Gastroesophageal sphincter (tissue), 4 donors: ENCODE measurements around the gene EFNA1. TPM values are rescaled to one million over a fixed set of nuclear protein-coding genes. Genes with fewer than 3 reads are reported as not detected.

Experiments used
- ATAC-seq: fragments of 150-250 bp; one replicate; pipeline ENCODE4 v1.9.1; 2016; ENCODE audit warnings: mild to moderate bottlenecking, moderate library complexity
- H3K27ac ChIP-seq, 4 donors: fragments of 200-600 bp; sonication (generic) in 3 of 4; 1 replicate in 3 of 4; 2 replicates in 1 of 4; pipeline ENCODE4 v1.5.1; 2016 to 2019
- H3K27me3 ChIP-seq: fragments of 200-600 bp; sonication (generic); one replicate; pipeline ENCODE4 v1.5.1; 2019
- H3K36me3 ChIP-seq, 2 donors: fragments of 200-600 bp; sonication (generic); one replicate each; pipeline ENCODE4 v1.5.1; 2019; ENCODE audit warnings: control low read depth in 1 of 2
- H3K4me1 ChIP-seq, 3 donors: fragments of 200-600 bp; sonication (generic); 1 replicate in 2 of 3; 2 replicates in 1 of 3; pipeline ENCODE4 v1.5.1; 2016 to 2019; ENCODE audit warnings: control low read depth in 2 of 3
- H3K4me3 ChIP-seq, 2 donors: fragments of 200-600 bp; sonication (generic); one replicate each; pipeline ENCODE4 v1.5.1; 2019; ENCODE audit warnings: mild to moderate bottlenecking in 1 of 2, moderate library complexity in 1 of 2
- H3K9me3 ChIP-seq, 3 donors: fragments of 200-600 bp; sonication (generic); one replicate each; pipeline ENCODE4 v1.5.1; 2017 to 2019; ENCODE audit warnings: control low read depth in 2 of 3
- CTCF ChIP-seq, 4 experiments: fragments of 200-600 bp in 2 of 4; fragments of 450-650 bp in 2 of 4; sonication (generic) in 1 of 4; IDR thresholded peaks; one replicate each; pipeline ENCODE4 v1.5.1; 2017 to 2019; ENCODE audit warnings: antibody characterized with exemption in 4 of 4, mild to moderate bottlenecking in 2 of 4, moderate library complexity in 2 of 4
- EP300 ChIP-seq: sonication (generic); formaldehyde crosslinking; IDR thresholded peaks from one replicate; pipeline ENCODE4 v1.6.1; 2017; ENCODE audit warnings: antibody characterized with exemption, mild to moderate bottlenecking
- POLR2A ChIP-seq, 2 donors: fragments of 450-650 bp; IDR thresholded peaks; one replicate each; pipeline ENCODE4 v1.6.1; 2017; ENCODE audit warnings: antibody characterized with exemption in 2 of 2, mild to moderate bottlenecking in 2 of 2, moderate library complexity in 1 of 2
- POLR2AphosphoS5 ChIP-seq: sonication (generic); formaldehyde crosslinking; IDR thresholded peaks from one replicate; pipeline ENCODE4 v1.6.1; 2017; ENCODE audit warnings: antibody characterized with exemption
- WGBS, 2 donors: methylation state at CpG; one replicate each; pipeline ENCODE4 v1.1.5; 2018; ENCODE audit warnings: low coverage in 1 of 2; 5-methylcytosine and 5-hydroxymethylcytosine counted together
- total RNA-seq, 4 donors: library from RNA; depleted of rRNA; stranded (reverse); fragments of >200 nt; gene quantifications; one replicate each; pipeline ENCODE4 v1.1.0, GENCODE V29; 2016

EFNA1 gene
- total RNA-seq, 4 donors from 2014 or later: 13.1 to 25.8 (median 16.1) TPM

DNA sequence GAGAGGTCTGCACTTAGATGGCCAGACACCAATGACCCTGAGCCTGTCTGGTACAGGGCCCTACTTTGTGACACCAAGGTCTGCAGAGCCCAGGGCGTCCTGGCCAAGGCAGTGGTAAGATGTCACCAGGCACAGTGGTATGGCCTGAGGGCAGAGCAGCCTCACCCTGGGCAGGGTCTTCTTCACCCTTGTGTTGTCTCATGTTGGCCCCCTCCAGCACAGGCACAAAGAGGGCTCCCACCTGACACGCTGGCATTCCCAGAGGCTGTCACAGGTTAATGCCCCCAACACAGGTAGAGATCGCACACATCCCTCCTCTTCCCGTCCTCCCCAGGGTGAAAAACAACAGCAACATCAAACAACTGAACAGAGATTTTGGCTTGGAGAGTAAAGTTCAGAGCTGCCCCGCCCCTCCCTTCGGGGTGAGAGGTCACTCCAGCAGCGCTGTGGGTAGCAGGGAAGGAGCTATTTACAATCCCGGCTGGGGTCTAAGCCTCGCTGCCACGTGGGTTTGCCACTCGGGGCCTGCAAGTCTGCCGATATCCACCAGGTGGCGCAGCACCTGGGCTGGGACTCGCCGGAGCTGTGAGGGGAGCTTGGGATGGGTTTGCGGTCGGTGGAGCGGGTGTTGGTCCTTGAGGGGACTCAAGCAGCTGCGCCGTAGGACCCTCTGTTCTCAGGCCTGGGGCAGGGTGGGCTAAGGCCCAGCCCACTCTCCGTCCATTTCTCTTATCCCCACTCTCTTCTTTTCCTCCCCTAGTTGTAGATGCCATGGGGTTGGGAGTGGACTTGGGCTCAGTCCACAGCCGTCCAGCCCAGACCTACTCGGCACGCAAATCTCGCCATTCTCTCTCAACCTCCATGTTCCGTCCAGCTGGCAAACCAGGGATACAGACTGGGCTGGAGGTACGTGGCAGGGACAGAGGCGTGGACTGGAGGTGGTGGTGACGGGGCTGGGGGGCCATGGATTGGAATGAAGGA, 36.3 kb upstream of the EFNA1 start:
- no peak overlapping the region for H3K4me3 ChIP-seq
- H3K27me3 ChIP-seq: no peaks in the 10 kb centered on the region
- peak; percentile 65 for ATAC-seq
- TF ChIP-seq CTCF (IDR thresholded peaks at IDR 0.05): peak; percentile 97 to 99 (median 98)
- TF ChIP-seq EP300: no peak
- TF ChIP-seq POLR2A (IDR thresholded peaks at IDR 0.05): no peak
- TF ChIP-seq POLR2AphosphoS5: no peak
- 15 to 30% methylated on average over 4 to 6 of the region's 29 CpGs for WGBS, 2 donors
- H3K27ac ChIP-seq: peak overlapping the region in 1 of 4 donors; percentile 9
- H3K9me3 ChIP-seq: no peaks in the 10 kb centered on the region
- peaks cover 0 to 41% (median 21%) of the 10 kb centered on the region in 3 donors for H3K4me1 ChIP-seq
- no peaks in the 10 kb centered on the region for H3K36me3 ChIP-seq

DNA sequence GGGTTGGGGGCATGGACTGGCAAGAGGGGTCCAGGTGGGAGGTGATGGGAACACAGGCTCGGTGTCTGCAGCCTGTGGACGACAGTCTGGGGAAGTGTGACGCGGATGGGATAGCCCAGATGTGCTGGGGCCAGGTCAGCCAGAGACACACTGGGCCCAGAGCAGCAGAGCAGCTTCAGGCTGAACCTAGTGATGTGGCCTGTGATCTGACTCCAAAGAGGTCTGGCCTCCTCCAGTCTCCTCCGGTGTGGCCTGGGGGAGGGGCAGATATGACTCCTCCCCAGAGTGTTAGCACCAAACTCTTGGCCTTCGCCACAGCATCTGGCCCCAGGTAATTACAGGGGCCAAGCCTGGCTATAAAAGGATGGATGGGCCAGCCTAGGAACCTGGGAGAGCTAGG, 35.5 kb upstream of the EFNA1 start:
- no peaks in the 10 kb centered on the region for H3K27me3 ChIP-seq
- H3K4me3 ChIP-seq: no peak overlapping the region
- WGBS, 2 donors: 79 to 91% methylated on average over 4 to 5 of the region's 6 CpGs
- H3K27ac ChIP-seq: peak overlapping the region in 1 of 4 donors; percentile 9
- ATAC-seq: no peak
- H3K9me3 ChIP-seq: no peaks in the 10 kb centered on the region
- no peak for TF ChIP-seq POLR2AphosphoS5
- TF ChIP-seq CTCF (IDR thresholded peaks at IDR 0.05): no peak
- no peak for TF ChIP-seq POLR2A (IDR thresholded peaks at IDR 0.05)
- no peak for TF ChIP-seq EP300
- H3K4me1 ChIP-seq: peaks cover 0 to 33% (median 19%) of the 10 kb centered on the region in 3 donors
- H3K36me3 ChIP-seq: no peaks in the 10 kb centered on the region

DNA sequence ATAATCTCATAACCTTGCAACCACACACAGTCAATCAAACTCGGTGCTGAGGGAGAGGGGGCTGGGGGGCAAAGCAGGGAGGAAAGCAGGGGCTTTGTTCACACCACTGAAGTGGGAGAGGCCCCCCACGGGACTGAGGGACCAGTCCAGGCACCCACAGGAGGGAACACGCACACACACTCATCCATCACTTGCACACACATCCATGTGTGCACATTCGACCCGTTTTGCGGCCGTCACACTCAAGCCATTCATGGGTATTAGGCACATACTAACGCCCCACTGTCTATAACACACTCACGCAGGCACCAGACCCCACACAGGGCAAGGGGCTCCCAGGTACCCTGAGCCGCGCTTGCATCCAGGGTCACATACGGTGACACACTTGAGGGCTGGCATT, 35.0 kb upstream of the EFNA1 start:
- Histone ChIP-seq H3K4me3 (no peak overlapping the region), H3K4me1 (peaks cover 0 to 33% (median 19%) of the 10 kb centered on the region in 3 donors), H3K36me3 (no peaks in the 10 kb centered on the region), H3K9me3 (no peaks in the 10 kb centered on the region), H3K27ac (peak overlapping the region in 2 of 4 donors; percentile 71 to 79), H3K27me3 (no peaks in the 10 kb centered on the region)
- TF ChIP-seq CTCF (IDR thresholded peaks at IDR 0.05) (no peak), POLR2AphosphoS5 (no peak), EP300 (no peak), POLR2A (IDR thresholded peaks at IDR 0.05) (no peak)
- no peak for ATAC-seq
- WGBS, 2 donors: 80 to 88% methylated on average over 1 to 6 of the region's 12 CpGs

GRCh38 chr1:155093911-155094621, 33.6 kb upstream of the EFNA1 start:
- Histone ChIP-seq H3K4me3 (peak overlapping the region in 1 of 2 donors; percentile 8), H3K9me3 (no peaks in the 10 kb centered on the region), H3K4me1 (peaks cover 0 to 33% (median 19%) of the 10 kb centered on the region in 3 donors), H3K36me3 (no peaks in the 10 kb centered on the region), H3K27ac (peak overlapping the region in 3 of 4 donors; percentile 71 to 80 (median 79)), H3K27me3 (no peaks in the 10 kb centered on the region)
- peak in 3 of 4 experiments; percentile 33 to 57 (median 48) for TF ChIP-seq CTCF (IDR thresholded peaks at IDR 0.05)
- no peak for TF ChIP-seq EP300
- 0% methylated on average over 1 to 9 of the region's 13 CpGs for WGBS, 2 donors
- ATAC-seq: peak; percentile 50
